GM04504 (cell line): ENCODE results near the gene ZNF354C.
A peak's percentile ranks its signal among the peaks of the same experiment; 100 is the strongest.
"Not testable (repeated sequence)": the region's sequence is repeated elsewhere in the genome, so short reads cannot be mapped to it uniquely, and the experiment has no call there.

Experiments used
- DNase-seq: peaks from one replicate; pipeline ENCODE4 v3.0.0-alpha.2; 2012; ENCODE audit warnings: low read depth

The ZNF354C gene

GRCh38 chr5:179060116-179061008 is at the start of gene ZNF354C:
ZNF354C (plus strand) TSS chr5:179060373; CDS start chr5:179062069, 1,696 bp downstream.
- DNase-seq: peak; percentile 73

GRCh38 chr5:179023528-179024189 is 36.5 kb upstream of the ZNF354C start, which contains the start of gene ZNF879:
ZNF879 (plus strand) TSS chr5:179023804; CDS start chr5:179025005, 1,201 bp downstream.
- DNase-seq: peak; percentile 91

GRCh38 chr5:179033004-179033580 is 27.1 kb upstream of the ZNF354C start:
- DNase-seq: no peak

GRCh38 chr5:179044765-179045164 is 15.4 kb upstream of the ZNF354C start:
- no peak for DNase-seq

GRCh38 chr5:179051784-179052183 is 8.4 kb upstream of the ZNF354C start:
- no peak for DNase-seq

- no peak for DNase-seq
Measured at GRCh38 chr5:179054036-179054785, 6.0 kb upstream of the ZNF354C start.

GRCh38 chr5:179054876-179055275 is 5.3 kb upstream of the ZNF354C start:
- DNase-seq: no peak

- DNase-seq: no peak
Measured at GRCh38 chr5:179055436-179055835, 4.7 kb upstream of the ZNF354C start.

- DNase-seq: no peak
Measured at GRCh38 chr5:179055841-179056240, 4.3 kb upstream of the ZNF354C start.

- no peak for DNase-seq
Measured at GRCh38 chr5:179061025-179061424, 852 bp downstream of the ZNF354C start.

GRCh38 chr5:179065703-179066102 is 5.5 kb downstream of the ZNF354C start:
- DNase-seq: no peak

- DNase-seq: no peak
Measured at GRCh38 chr5:179079165-179079987, 19.2 kb downstream of the ZNF354C start.

GRCh38 chr5:179080724-179081123 is 20.6 kb downstream of the ZNF354C start:
- DNase-seq: no peak

- no peak for DNase-seq
Measured at GRCh38 chr5:179089502-179089901, 29.3 kb downstream of the ZNF354C start.

GRCh38 chr5:179101282-179101681 is 41.1 kb downstream of the ZNF354C start:
- not testable (repeated sequence) for DNase-seq

- DNase-seq: no peak
Measured at GRCh38 chr5:179110528-179110927, 50.4 kb downstream of the ZNF354C start.

GRCh38 chr5:179111267-179112207 is 51.4 kb downstream of the ZNF354C start:
- DNase-seq: no peak

- no peak for DNase-seq
Measured at GRCh38 chr5:179112469-179113142, 52.4 kb downstream of the ZNF354C start.

- no peak for DNase-seq
Measured at GRCh38 chr5:179113143-179113530, 53.0 kb downstream of the ZNF354C start.
